GM21526 (cell line): ENCODE data around the gene POGZ.

Experiments
- ATAC-seq: cut with Tn5 transposase; IDR thresholded peaks from one replicate; pipeline ENCODE4 v1.9.1; 2021; ENCODE audit warnings: moderate library complexity; ENCODE audit not compliant: unreplicated experiment, low FRiP score

POGZ gene

GRCh38 chr1:151459331-151460046 is at the start of gene POGZ:
POGZ (minus strand) TSS chr1:151459494; CDS start chr1:151442204, 17,290 bp downstream.
- peak; percentile 53 for ATAC-seq

- no peak for ATAC-seq
Observed at GRCh38 chr1:151508833-151509232, 49.5 kb upstream of the POGZ start.

- ATAC-seq: no peak
Observed at GRCh38 chr1:151504759-151505158, 45.5 kb upstream of the POGZ start.

GRCh38 chr1:151504252-151504651 is 45.0 kb upstream of the POGZ start:
- no peak for ATAC-seq

GRCh38 chr1:151502859-151503780 is 43.8 kb upstream of the POGZ start:
- no peak for ATAC-seq

- no peak for ATAC-seq
Observed at GRCh38 chr1:151502035-151502700, 42.9 kb upstream of the POGZ start.

- no peak for ATAC-seq
Observed at GRCh38 chr1:151501474-151501873, 42.2 kb upstream of the POGZ start.

- ATAC-seq: no peak
Observed at GRCh38 chr1:151499930-151500329, 40.6 kb upstream of the POGZ start.

GRCh38 chr1:151499365-151499764 is 40.1 kb upstream of the POGZ start:
- no peak for ATAC-seq

- no peak for ATAC-seq
Observed at GRCh38 chr1:151495316-151495715, 36.0 kb upstream of the POGZ start.

- no peak for ATAC-seq
Observed at GRCh38 chr1:151494741-151495281, 35.5 kb upstream of the POGZ start.

- no peak for ATAC-seq
Observed at GRCh38 chr1:151493042-151493441, 33.7 kb upstream of the POGZ start.

GRCh38 chr1:151492120-151492519 is 32.8 kb upstream of the POGZ start:
- no peak for ATAC-seq

- no peak for ATAC-seq
Observed at GRCh38 chr1:151491641-151492040, 32.3 kb upstream of the POGZ start.

GRCh38 chr1:151486557-151486956 is 27.3 kb upstream of the POGZ start:
- ATAC-seq: no peak

GRCh38 chr1:151485685-151486255 is 26.5 kb upstream of the POGZ start:
- ATAC-seq: no peak

GRCh38 chr1:151482017-151482416 is 22.7 kb upstream of the POGZ start:
- ATAC-seq: no peak

GRCh38 chr1:151479462-151479861 is 20.2 kb upstream of the POGZ start:
- no peak for ATAC-seq

GRCh38 chr1:151478923-151479322 is 19.6 kb upstream of the POGZ start:
- ATAC-seq: no peak

GRCh38 chr1:151478140-151478812 is 19.0 kb upstream of the POGZ start:
- no peak for ATAC-seq
